GM11168 (cell line): ENCODE data around the gene PCNX3.

Source experiments
- in situ Hi-C: fragments of 300-500 bp; cut with MboI; formaldehyde crosslinking; loops from one replicate; pipeline ENCODE4 v1.12.0; 2022; ENCODE audit warnings: low sequenced_read_pairs; ENCODE audit not compliant: unreplicated experiment

The PCNX3 gene

DNA sequence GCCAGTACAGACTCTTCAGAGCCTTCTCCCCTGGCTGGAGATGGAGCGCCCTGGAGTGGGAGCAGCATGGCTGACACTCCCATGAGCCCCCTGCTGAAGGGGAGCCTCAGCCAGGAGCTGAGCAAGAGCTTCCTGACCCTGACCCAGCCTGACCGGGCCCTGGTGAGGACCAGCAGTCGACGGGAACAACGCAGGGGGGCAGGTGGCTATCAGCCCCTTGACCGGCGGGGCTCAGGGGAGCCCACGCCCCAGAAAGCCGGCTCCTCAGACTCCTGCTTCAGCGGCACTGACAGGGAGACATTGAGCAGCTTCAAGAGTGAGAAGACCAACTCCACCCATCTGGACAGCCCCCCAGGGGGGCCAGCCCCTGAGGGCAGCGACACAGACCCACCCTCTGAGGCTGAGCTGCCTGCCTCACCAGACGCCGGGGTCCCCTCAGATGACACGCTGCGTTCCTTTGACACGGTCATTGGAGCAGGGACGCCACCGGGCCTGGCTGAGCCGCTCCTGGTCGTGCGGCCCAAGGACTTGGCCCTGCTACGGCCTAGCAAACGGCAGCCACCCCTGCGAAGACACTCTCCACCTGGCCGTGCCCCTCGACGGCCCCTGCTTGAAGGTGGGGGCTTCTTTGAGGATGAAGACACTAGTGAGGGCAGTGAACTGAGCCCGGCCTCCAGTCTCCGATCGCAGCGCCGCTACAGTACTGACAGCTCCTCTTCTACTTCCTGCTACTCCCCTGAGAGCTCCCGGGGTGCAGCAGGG lies 2.6 kb downstream of the PCNX3 start:
- in situ Hi-C loops, result no loop called here

DNA sequence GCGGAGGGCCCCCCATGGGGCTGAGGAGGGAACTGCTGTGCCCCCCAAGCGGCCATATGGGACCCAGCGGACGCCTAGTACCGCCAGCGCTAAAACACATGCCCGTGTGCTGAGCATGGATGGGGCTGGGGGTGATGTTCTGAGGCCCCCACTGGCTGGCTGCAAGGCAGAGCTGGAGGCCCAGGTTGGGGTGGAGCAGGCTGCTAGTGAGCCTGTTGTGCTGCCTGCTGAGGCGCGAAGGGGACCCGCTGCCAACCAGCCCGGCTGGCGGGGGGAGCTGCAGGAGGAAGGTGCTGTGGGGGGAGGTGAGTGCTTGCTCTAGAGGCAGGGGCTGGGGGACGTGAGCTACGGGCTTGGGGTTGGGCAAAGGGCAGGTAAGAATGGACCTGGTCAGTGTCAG lies 3.2 kb downstream of the PCNX3 start:
- in situ Hi-C loops, result no loop called here

DNA sequence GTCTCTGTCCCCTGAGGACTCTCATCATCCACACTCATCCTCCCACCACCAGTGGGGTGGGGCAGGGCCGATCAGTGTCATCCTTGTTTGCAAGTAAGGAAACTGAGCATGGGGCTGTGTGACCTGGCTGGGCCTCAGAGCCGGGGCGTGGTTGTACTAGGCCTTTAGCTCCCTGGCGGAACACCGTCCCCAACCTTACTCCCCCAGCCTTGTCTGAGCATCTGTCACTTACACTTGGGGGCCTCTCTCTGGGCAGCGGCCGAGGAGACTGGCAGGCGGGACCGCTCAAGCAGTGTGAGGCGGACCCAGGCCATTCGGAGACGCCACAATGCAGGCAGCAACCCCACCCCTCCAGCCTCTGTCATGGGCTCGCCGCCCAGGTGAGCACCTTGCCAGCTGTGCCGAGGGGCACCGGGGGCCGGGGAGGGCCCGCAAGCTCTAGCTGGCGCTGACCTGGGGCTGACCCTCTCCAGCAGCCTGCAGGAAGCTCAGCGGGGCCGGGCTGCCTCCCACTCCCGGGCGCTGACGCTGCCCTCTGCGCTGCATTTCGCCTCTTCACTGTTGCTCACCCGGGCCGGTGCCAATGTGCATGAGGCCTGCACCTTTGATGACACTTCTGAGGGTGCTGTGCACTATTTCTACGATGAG lies 3.8 kb downstream of the PCNX3 start:
- in situ Hi-C loops, result no loop called here

DNA sequence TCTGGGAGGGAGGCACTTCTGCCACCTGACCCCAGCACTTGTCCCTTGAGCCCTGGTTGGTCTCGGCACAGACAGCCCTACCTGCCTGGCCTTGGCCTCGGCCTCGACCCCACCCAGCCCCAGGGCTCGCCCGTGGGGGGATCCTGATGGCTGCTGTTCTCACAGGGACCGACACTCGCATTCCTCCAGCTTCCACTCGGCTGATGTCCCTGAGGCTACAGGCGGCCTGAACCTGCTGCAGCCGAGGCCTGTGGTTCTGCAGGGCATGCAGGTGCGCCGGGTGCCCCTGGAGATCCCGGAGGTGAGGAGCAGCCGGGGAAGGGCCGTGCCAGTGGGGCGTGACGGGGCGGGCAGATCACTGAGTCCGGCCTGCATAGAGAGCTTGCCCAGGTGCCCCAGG lies 5.1 kb downstream of the PCNX3 start:
- in situ Hi-C loops, result no loop called here

DNA sequence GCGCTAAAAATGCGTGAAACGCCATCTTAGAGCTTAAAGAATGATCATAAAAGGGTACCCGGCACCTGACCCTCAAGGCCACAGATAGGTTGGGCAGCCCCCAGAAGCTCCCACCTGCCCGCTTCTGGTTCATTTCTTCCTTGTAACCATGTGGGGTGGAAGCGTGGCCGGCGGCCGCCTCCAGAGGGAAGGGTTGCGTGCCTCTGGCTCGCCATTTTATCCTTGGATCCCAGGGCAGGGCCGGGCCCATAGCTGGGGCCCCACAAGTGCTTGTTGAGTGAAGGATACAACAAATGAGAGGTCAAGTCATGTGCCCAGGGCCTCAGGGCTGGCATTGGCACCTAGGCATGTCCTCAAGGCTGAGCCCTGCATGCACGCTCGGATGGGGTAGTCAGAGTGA lies 5.9 kb downstream of the PCNX3 start:
- in situ Hi-C loops, result no loop called here

DNA sequence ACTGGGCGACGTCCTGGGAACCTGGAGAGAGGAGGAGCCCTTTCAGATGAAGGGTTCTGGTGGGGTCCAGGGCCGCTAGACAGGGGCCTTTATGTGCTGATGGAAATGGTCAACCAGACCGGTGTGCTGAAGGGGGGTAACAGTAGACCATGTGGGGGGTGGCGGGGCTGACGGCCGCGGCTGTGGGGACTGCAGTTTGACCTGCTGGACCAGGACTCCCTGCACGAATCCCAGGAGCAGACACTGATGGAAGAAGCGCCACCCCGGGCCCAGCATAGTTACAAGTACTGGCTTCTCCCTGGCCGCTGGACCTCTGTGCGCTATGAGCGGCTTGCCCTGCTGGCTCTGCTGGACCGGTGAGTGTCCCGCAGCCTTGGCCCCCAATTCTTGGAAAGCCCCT lies 6.4 kb downstream of the PCNX3 start:
- in situ Hi-C loops, result no loop called here

DNA sequence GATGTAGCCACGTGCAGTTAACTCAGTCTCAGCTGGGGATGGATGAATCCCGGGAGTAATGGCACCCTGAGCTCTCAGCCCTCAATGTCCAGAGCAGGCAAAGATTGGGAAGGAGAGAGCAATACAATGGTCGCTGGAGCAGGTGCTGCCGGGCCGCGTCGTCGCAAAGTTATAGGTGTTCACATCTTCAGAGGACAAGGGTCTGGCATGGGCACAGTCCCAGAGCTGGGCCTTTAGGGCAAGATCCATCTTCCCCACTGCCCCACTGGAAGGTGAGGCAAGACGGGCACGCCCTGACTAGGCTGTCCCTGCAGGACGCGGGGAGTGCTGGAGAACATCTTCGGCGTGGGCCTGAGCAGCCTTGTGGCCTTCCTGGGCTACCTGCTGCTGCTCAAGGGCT lies 7.6 kb downstream of the PCNX3 start:
- in situ Hi-C loops, result no loop called here

DNA sequence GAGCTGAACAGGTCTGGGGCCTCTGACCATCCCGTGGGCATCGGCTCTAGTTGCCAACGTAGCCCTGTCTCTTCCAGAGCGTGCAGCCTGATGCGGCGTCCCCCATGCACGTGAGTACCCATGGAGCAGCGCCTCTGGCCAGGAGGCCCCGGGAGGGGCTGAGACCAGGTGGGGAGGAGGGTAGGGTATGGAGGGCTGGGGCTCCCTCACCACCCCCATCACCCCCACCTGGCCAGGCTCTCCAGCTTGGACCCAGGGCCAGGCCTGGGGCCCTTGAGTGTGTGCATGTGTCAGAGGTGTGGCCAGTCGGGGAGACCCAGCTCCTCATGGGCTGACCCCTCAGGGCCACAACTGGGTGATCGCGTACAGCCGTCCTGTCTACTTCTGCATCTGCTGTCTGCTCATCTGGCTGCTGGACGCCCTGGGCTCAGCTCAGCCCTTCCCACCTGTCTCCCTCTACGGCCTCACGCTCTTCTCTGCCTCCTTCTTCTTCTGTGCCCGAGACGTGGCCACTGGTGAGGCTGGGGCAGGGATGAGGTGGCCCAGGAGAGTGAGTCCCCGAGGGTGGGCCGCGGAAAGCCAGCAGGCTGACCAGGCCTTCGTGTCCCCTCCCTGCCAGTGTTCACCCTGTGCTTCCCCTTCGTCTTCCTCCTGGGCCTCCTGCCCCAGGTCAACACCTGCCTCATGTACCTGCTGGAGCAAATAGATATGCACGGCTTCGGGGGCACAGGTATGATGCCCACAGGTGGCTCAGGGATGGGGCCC lies 8.5 kb downstream of the PCNX3 start:
- in situ Hi-C loops, result no loop called here

DNA sequence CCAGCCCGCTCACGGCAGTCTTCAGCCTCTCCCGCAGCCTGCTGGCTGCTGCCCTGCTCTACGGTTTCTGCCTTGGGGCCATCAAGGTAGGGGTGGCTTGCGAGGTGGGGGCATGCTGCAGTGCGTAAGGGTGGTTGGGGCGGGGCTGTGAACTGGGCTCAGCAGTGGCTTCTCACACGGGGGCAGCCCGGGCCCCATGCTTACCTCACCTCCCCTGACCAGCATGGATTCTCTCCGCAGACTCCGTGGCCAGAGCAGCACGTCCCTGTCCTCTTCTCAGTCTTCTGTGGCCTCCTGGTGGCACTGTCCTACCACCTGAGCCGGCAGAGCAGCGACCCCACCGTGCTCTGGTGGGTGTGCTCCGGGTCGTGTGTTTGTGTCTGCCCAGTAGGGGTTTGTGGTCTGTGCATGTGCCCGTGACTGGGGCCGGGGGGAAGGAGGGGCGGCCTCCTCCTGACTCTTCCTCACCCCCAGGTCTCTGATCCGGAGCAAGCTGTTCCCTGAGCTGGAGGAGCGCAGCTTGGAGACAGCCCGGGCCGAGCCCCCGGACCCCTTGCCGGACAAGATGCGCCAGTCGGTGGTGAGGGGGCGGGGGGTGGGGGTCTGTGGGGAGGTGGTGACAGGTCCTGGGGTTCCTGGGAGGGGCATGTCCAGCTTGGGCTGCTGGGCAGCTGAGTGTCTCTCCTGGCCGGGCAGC lies 9.5 kb downstream of the PCNX3 start:
- in situ Hi-C loops, result no loop called here

DNA sequence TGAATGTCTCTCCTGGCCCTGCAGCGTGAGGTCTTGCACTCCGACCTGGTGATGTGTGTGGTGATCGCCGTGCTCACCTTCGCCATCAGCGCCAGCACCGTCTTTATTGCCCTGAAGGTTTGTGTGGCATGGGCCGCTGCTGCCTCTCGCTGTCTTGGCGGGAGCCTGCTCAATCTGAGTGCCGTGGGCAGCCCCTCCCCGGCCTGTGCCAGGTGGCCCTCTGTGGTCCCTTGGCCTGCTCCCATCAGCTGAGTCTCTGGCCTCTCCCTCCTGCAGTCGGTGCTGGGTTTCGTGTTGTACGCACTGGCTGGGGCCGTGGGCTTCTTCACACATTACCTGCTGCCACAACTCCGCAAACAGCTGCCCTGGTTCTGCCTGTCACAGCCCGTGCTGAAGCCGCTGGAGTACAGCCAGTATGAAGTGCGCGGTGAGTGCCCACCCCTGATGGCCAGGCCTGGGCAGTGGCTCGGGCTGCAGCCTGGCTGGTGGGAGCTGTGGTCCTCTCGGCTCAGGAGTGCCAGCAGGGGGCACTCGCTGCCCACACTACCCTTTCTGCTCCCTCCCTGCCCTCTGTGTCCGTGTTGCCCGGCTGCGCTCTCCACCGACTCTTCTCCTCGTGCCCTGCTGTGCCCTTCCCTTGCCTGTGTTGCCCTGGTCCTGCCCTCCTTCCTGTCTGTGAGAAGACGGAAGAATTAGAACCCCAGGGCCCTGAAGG lies 10.2 kb downstream of the PCNX3 start:
- in situ Hi-C loops, result no loop called here

DNA sequence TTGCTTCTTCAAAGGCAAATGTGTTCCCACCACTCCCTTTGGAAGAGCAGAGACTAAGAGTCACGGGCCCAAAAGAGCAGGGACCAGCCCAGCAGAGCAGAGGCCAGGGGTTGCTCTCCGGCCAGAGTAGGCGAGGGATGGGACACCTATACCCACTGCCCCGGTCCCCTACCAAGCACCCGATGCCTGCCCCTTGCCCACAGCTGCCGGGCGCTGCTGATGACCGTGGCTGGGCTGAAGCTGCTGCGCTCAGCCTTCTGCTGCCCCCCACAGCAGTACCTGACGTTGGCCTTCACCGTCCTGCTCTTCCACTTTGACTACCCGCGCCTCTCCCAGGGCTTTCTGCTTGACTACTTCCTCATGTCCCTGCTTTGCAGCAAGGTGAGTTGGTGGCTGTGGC lies 11.6 kb downstream of the PCNX3 start:
- in situ Hi-C loops, result no loop called here

DNA sequence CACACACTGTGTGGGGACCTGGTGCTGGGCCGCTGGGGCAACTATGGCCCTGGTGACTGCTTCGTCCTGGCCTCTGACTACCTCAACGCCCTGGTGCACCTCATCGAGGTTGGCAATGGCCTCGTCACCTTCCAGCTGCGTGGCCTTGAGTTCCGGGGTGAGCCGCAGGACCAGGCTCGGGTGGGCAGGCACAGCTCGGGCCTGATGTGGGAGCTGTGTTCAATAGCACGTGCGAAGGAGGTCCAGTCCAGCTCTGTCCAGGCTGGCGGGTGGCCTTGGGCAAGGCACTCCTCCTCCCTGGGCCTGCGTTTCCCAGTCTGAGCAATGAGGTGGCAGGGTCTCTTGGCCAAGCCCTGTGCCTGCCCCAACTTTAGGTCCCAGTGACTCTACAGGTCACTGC lies 14.0 kb downstream of the PCNX3 start:
- in situ Hi-C loops, result no loop called here

DNA sequence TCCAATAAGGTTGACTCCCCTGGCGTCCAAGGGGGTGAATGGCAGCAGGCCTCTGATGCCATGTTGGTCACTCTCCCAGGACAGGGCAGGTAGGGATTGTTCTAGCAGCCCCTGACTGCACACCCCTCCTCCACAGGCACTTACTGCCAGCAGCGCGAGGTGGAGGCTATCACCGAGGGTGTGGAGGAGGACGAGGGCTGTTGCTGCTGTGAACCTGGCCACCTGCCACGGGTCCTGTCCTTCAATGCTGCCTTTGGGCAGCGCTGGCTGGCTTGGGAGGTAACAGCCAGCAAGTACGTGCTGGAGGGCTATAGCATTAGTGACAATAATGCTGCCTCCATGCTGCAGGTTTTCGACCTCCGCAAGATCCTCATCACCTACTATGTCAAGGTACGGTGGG lies 14.6 kb downstream of the PCNX3 start:
- in situ Hi-C loops, result no loop called here

DNA sequence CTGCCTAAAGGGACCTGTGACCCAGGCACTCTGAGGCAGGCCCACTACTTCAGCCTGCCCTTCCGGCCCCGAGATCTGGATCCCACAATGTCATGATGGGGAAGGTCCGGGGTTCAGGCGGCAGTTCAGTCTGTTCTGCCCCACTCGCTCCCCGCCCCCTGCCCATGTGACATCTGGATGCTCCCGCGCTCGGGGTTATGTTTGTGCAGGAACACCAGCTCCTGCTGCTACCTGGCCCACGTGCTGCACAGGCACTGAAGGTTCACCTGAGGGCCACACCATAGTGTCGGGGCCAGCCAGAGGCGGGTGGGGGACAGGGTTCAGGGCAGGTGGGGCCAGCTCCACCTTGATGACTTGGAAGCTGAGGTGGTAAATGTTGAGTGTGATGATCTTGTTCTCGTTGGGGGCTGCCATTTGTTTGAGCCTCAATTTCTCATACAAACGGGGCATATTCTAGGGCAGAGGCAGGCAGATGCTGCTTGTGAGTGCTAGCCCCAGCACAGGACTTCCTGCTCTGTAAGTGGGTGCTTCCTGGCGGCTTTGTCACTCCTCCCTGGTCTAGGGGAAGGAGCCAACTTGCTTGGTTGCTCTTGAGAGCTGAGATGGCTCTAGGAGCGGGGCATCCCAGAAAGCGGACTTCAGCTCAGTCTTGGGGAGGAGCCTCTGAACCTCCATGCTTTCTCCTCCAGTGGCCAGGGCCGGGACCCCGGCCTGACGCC lies 18.0 kb downstream of the PCNX3 start:
- in situ Hi-C loops, result no loop called here

DNA sequence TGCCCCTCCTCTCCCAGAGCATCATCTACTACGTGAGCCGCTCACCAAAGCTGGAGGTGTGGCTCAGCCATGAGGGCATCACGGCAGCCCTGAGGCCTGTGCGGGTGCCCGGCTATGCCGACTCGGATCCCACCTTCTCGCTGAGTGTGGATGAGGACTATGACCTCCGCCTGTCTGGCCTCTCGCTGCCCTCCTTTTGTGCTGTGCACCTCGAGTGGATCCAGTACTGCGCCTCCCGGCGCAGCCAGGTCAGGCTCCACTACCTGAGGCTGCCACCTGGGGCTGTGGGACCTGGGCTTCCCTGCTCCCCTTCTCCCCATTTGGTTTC lies 18.5 kb downstream of the PCNX3 start:
- in situ Hi-C loops, result no loop called here

DNA sequence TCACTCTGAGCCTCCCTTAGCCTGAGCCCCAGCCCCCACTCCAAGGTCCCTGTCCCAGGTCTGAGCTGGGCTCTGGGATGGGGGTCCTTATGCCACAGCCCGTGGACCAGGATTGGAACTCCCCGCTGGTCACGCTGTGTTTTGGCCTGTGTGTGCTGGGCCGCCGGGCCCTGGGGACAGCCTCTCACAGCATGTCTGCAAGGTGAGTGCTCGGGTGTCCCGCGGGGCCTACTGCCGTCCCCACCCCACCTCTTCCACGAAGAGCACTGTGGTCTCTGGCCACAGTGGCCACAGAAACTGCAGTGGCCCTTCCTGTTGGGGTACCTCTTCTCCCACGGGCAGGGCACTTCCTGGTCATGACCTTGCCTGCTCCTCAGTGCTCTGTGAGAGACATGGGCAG lies 18.9 kb downstream of the PCNX3 start:
- in situ Hi-C loops, result no loop called here

DNA sequence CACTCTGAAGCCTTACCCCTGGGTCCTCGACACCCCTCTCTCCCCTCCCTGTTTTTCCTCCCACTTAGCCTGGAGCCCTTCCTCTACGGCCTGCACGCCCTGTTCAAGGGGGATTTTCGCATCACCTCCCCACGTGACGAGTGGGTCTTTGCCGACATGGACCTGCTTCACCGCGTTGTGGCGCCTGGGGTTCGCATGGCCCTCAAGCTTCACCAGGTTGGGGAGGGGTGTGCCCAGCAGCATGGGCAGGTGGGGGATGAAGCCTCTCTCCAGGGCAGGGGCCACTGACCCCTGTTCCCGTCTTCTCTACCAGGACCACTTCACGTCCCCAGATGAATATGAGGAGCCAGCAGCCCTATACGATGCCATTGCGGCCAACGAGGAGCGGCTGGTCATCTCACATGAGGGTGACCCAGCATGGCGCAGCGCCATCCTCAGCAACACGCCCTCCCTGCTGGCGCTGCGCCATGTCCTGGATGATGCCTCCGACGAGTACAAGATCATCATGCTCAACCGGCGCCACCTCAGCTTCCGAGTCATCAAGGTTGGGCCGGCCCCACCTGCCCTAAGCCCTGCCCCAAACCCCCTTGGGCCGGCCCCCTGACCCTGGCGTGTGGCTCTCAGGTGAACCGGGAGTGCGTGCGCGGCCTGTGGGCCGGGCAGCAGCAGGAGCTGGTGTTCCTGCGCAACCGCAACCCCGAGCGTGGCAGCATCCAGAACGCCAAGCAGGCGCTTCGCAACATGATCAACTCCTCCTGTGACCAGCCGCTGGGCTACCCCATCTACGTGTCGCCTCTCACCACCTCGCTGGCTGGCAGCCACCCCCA lies 19.5 kb downstream of the PCNX3 start:
- in situ Hi-C loops, result no loop called here

DNA sequence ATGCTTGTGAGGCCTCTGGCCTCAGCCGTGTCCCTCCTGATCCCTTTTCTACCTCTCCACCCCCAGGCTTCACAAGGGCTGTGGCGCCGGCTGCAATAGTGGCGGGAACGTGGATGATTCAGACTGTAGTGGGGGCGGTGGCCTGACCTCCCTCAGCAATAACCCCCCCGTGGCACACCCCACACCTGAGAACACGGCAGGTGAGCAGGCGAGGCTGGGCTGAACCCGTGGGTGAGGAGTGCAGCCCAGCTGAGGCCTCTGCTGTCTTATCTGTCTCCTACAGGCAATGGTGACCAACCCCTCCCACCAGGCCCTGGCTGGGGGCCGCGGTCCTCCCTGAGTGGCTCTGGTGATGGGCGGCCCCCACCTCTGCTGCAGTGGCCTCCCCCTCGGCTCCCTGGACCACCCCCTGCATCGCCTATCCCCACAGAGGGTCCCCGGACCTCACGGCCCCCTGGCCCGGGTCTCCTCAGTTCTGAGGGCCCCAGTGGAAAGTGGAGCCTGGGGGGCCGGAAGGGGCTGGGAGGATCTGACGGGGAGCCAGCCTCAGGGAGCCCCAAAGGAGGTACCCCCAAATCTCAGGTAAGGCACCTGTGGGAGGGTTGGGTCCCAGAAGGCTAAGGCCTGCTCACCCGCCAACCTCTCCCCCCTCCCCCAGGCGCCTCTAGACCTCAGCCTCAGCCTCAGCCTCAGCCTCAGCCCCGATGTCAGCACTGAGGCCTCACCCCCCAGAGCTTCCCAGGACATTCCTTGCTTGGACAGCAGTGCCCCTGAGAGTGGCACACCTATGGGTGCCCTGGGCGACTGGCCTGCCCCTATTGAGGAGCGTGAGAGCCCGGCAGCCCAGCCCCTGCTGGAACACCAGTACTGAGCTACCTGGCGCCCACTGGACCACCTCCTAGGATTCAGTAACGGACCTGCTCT lies 20.8 kb downstream of the PCNX3 start:
- in situ Hi-C loops, result no loop called here
